Testis (tissue), 3 donors: ENCODE measurements around the gene THRB. TPM values are rescaled to one million over a fixed set of nuclear protein-coding genes. Genes with fewer than 3 reads are reported as not detected.

ENCODE experiments used
- DNase-seq: peaks from one replicate; pipeline ENCODE4 v3.0.0-alpha.2; 2019
- H3K27ac ChIP-seq, 2 donors: fragments of 200-600 bp; sonication (generic); one replicate each; pipeline ENCODE4 v1.5.1; 2019
- H3K27me3 ChIP-seq: fragments of 200-600 bp; sonication (generic); one replicate; pipeline ENCODE4 v1.5.1; 2019
- H3K36me3 ChIP-seq: fragments of 200-600 bp; sonication (generic); one replicate; pipeline ENCODE4 v1.5.1; 2017; ENCODE audit warnings: low read depth; ENCODE audit errors: missing control alignments
- H3K4me1 ChIP-seq: fragments of 200-600 bp; sonication (generic); one replicate; pipeline ENCODE4 v1.5.1; 2019
- H3K4me3 ChIP-seq, 2 donors: fragments of 200-600 bp; sonication (generic); one replicate each; pipeline ENCODE4 v1.5.1; 2017 to 2019
- H3K9me3 ChIP-seq: fragments of 200-600 bp; sonication (generic); one replicate; pipeline ENCODE4 v1.5.1; 2017
- POLR2A ChIP-seq: fragments of 450-650 bp; IDR thresholded peaks from one replicate; pipeline ENCODE4 v1.6.1; 2017; ENCODE audit warnings: antibody characterized with exemption, mild to moderate bottlenecking, moderate library complexity
- WGBS, 2 donors: methylation state at CpG; one replicate each; pipeline ENCODE4 v1.1.5; 2018; 5-methylcytosine and 5-hydroxymethylcytosine counted together
- intact Hi-C: fragments of 100-400 bp; cut with DNase I; formaldehyde crosslinking; loops from one replicate; pipeline ENCODE4 v1.15.1; 2023; ENCODE audit warnings: low total_unique reads
- polyA plus RNA-seq: library from polyadenylated mRNA; stranded (reverse); fragments of 350-450 nt; fragmentation: Illumina TruSeq; extraction: RNeasy Lipid Tissue Mini Kit (QIAGEN cat#74804); gene quantifications from one replicate; pipeline ENCODE4 v1.2.3, GENCODE V29; 2014; ENCODE audit warnings: low read depth, low replicate concordance; ENCODE audit not compliant: insufficient read depth
- total RNA-seq, 2 donors: library from RNA; depleted of rRNA; stranded (reverse); fragments of >200 nt; gene quantifications; one replicate each; pipeline ENCODE4 v1.2.3, GENCODE V29; 2016
- TF ChIP-seq, protein P1 (sequence below), 3 experiments: fragments of 450-650 bp in 2 of 3; fragments of 200-600 bp in 1 of 3; sonication (generic) in 1 of 3; IDR thresholded peaks; one replicate each; pipeline ENCODE4 v1.5.1; 2016 to 2019; ENCODE audit warnings: antibody characterized with exemption in 3 of 3, mild to moderate bottlenecking in 2 of 3, moderate library complexity in 1 of 3

Gene THRB
- total and polyA plus RNA-seq, 3 donors from 2014 or later: 1.3 to 2.0 (median 1.4) TPM

DNA sequence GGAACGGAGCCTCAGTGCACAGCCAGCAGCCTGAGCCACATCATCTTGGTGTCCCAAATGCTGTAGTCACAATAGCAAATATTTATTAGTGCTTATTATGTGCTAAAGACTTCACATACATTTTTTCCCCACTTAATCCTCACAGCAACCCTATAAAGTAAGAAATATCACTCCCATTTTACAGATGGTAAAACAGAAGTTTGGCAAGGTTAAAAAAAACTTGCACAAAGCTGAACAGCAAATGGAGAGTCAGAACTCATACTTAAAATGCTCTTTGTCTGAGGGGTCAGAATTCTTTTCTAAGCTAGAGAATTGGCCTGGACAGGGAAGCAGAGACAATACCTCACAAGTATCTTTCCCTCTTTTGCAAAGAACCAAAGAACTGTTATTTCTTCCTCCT lies 30.9 kb upstream of the THRB start:
- Histone ChIP-seq H3K9me3 (no peaks in the 10 kb centered on the region), H3K36me3 (no peaks in the 10 kb centered on the region), H3K4me1 (peaks cover 2% of the 10 kb centered on the region), H3K27ac (no peak overlapping the region), H3K4me3 (no peak overlapping the region), H3K27me3 (no peaks in the 10 kb centered on the region)
- intact Hi-C loops: no loop called here
- no peak for DNase-seq
- WGBS, 2 donors: 89 to 92% methylated on average over 1 of the region's 1 CpG
- TF ChIP-seq, protein P1, sequence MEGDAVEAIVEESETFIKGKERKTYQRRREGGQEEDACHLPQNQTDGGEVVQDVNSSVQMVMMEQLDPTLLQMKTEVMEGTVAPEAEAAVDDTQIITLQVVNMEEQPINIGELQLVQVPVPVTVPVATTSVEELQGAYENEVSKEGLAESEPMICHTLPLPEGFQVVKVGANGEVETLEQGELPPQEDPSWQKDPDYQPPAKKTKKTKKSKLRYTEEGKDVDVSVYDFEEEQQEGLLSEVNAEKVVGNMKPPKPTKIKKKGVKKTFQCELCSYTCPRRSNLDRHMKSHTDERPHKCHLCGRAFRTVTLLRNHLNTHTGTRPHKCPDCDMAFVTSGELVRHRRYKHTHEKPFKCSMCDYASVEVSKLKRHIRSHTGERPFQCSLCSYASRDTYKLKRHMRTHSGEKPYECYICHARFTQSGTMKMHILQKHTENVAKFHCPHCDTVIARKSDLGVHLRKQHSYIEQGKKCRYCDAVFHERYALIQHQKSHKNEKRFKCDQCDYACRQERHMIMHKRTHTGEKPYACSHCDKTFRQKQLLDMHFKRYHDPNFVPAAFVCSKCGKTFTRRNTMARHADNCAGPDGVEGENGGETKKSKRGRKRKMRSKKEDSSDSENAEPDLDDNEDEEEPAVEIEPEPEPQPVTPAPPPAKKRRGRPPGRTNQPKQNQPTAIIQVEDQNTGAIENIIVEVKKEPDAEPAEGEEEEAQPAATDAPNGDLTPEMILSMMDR (IDR thresholded peaks at IDR 0.05): no peak
- TF ChIP-seq POLR2A: no peak

DNA sequence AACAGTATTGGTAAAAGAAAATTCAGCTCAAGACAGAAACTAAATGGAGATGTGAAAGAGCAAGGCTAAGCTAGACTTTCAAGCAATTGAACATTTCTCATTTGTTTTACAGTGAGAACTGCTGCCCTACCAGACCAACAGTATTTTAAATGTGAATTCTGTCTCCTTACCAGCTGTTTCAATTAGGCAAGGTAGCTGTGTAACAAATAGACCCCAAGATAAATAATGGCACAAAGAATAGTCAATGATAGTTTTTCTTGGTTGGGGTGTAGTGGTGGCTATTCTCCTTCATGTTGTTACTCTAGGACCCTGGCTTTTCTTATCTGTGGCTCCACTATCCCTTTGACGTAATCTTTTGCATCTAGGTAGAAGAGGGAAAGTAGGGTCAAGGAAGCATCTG lies 30.4 kb upstream of the THRB start:
- no peak for TF ChIP-seq POLR2A
- TF ChIP-seq, protein P1 (IDR thresholded peaks at IDR 0.05): no peak
- no peaks in the 10 kb centered on the region for H3K36me3 ChIP-seq
- no peak for DNase-seq
- H3K27ac ChIP-seq: no peak overlapping the region
- H3K27me3 ChIP-seq: no peaks in the 10 kb centered on the region
- intact Hi-C loops: no loop called here
- 88 to 94% methylated on average over 1 of the region's 1 CpG for WGBS, 2 donors
- H3K4me3 ChIP-seq: no peak overlapping the region
- no peaks in the 10 kb centered on the region for H3K9me3 ChIP-seq
- peaks cover 2% of the 10 kb centered on the region for H3K4me1 ChIP-seq

DNA sequence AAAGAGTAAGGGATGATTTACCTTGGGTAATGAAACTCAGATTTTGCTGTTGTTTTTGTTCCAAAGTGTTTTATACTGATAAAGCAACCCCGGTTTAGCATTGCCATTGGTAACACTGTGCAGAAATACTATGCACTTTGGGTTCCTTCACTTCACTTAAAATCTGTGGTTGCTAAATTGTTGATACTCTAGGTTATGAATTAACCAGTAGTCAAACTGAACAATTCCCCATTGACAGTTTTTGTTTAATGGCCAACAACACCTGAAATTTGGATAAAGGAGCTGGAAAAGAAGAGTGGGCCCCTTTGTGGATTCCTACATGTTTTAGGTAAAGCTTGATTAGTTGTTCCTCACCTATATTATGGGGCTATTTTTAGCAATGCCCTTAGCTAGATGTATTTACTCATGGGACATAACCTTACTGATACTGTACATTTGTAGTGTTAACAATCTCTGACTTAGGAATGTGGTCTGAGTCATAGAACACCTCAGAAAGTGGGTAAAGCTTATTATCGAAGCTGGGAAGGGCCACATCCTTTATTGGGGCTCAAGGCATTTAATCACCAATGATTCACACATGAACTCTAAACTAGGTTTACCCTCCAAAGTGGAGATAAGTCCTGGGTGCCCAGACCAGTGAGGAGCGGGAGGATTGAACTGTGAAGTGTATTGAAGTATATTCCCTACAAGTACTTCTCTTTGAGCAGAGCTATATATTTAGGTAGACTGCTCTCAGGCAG lies 29.5 kb upstream of the THRB start:
- WGBS, 2 donors: 82 to 86% methylated on average over 3 of the region's 3 CpGs
- TF ChIP-seq, protein P1 (IDR thresholded peaks at IDR 0.05): no peak
- TF ChIP-seq POLR2A: no peak
- no peak overlapping the region for H3K4me3 ChIP-seq
- no peaks in the 10 kb centered on the region for H3K36me3 ChIP-seq
- peaks cover 2% of the 10 kb centered on the region for H3K4me1 ChIP-seq
- H3K27me3 ChIP-seq: no peaks in the 10 kb centered on the region
- no peaks in the 10 kb centered on the region for H3K9me3 ChIP-seq
- intact Hi-C loops: no loop called here
- no peak overlapping the region for H3K27ac ChIP-seq
- no peak for DNase-seq

DNA sequence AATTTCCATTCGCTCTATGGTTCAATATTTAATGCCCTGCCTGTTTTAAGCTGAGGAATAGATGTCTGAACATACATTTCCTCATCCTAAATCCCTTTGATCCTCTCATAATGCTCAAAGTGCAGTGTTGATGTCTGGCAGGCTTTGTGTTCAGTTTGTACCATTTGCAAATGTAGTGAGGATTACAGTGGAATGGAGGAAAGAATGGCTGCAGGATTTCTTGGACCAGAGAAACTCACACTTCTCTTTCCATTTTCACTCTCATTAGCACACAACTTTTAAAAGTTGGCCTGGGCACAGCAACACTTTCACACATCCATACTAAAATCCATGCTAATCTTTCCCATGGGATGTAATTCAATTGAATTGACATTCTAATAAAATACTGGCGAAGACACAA lies 28.6 kb upstream of the THRB start:
- intact Hi-C loops: no loop called here
- H3K27me3 ChIP-seq: no peaks in the 10 kb centered on the region
- H3K27ac ChIP-seq: no peak overlapping the region
- H3K9me3 ChIP-seq: no peaks in the 10 kb centered on the region
- H3K36me3 ChIP-seq: no peaks in the 10 kb centered on the region
- no peak for DNase-seq
- no peak for TF ChIP-seq POLR2A
- TF ChIP-seq, protein P1 (IDR thresholded peaks at IDR 0.05): no peak
- peaks cover 2% of the 10 kb centered on the region for H3K4me1 ChIP-seq
- no peak overlapping the region for H3K4me3 ChIP-seq
- WGBS, 2 donors: 75 to 84% methylated on average over 2 of the region's 2 CpGs

DNA sequence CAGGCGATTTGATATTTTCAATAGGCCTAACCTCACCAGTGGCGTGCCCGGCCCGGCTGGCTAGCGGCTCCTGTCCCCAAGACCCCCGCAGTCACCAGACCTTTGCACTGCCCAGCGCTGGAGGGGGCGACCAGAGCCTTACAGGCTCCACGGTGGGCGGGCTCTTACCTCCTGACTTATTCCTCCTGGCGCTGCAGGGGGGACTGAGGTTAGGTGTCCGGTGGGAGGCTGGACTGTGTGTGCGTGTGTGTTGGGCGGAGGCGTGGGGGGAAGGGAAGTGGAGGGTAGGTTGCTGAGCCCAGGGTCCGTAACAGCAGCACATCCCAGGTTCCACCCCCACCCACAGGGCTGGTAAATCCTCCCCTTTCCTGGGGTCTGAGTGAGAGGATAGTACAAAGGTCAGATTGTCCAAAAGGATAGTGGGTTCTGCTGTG lies 27.5 kb upstream of the THRB start:
- H3K9me3 ChIP-seq: no peaks in the 10 kb centered on the region
- no peaks in the 10 kb centered on the region for H3K36me3 ChIP-seq
- H3K27ac ChIP-seq: peak overlapping the region in 1 of 2 donors; percentile 66
- no peak for TF ChIP-seq POLR2A
- TF ChIP-seq, protein P1 (IDR thresholded peaks at IDR 0.05): no peak
- intact Hi-C loops: no loop called here
- H3K27me3 ChIP-seq: no peaks in the 10 kb centered on the region
- 15 to 80% methylated on average over 1 to 16 of the region's 16 CpGs for WGBS, 2 donors
- peak; percentile 20 for DNase-seq
- H3K4me3 ChIP-seq: peak overlapping the region; percentile 63 to 69
- peaks cover 2% of the 10 kb centered on the region for H3K4me1 ChIP-seq
